Nephron (organoid): ENCODE data around the gene PPDPF.

ENCODE experiments used
- H3K27ac Mint-ChIP-seq, 3 experiments: 2 replicates each; pipeline ENCODE4 v1.8.0; 2020; ENCODE audit warnings: mixed read lengths in 3 of 3, mild to moderate bottlenecking in 2 of 3, moderate library complexity in 1 of 3
- H3K27me3 Mint-ChIP-seq: 2 replicates; pipeline ENCODE4 v1.8.0; 2021; ENCODE audit warnings: low read depth, mild to moderate bottlenecking, moderate library complexity, mixed read lengths
- H3K36me3 Mint-ChIP-seq: 2 replicates; pipeline ENCODE4 v1.8.0; 2020; ENCODE audit warnings: low read depth, mixed read lengths
- H3K4me1 Mint-ChIP-seq: 2 replicates; pipeline ENCODE4 v1.8.0; 2020; ENCODE audit warnings: mixed read lengths
- H3K4me3 Mint-ChIP-seq, 3 experiments: 2 replicates each; pipeline ENCODE4 v1.8.0; 2020; ENCODE audit warnings: mild to moderate bottlenecking in 3 of 3, mixed read lengths in 3 of 3, moderate library complexity in 2 of 3
- H3K9me3 Mint-ChIP-seq: 2 replicates; pipeline ENCODE4 v1.8.0; 2020; ENCODE audit warnings: mixed read lengths
- TF ChIP-seq, protein P1 (sequence below), 3 experiments: fragments of 200-600 bp; sonication (generic); IDR thresholded peaks; one replicate each; pipeline ENCODE4 v1.5.0; 2021; ENCODE audit warnings: antibody characterized with exemption in 3 of 3; ENCODE audit not compliant: unreplicated experiment in 3 of 3

Gene PPDPF

GRCh38 chr20:63491078-63491477, 29.5 kb upstream of the PPDPF start:
- H3K9me3 Mint-ChIP-seq: peaks cover 2% of the 10 kb centered on the region
- H3K27ac Mint-ChIP-seq: no peak overlapping the region

GRCh38 chr20:63491635-63492230, 28.8 kb upstream of the PPDPF start:
- Mint-ChIP-seq H3K4me3 (peak overlapping the region in 1 of 3 experiments; percentile 27), H3K27ac (no peak overlapping the region), H3K4me1 (no peaks in the 10 kb centered on the region), H3K36me3 (peaks cover 3% of the 10 kb centered on the region), H3K9me3 (no peaks in the 10 kb centered on the region), H3K27me3 (peaks cover 60% of the 10 kb centered on the region)
- TF ChIP-seq, protein P1, sequence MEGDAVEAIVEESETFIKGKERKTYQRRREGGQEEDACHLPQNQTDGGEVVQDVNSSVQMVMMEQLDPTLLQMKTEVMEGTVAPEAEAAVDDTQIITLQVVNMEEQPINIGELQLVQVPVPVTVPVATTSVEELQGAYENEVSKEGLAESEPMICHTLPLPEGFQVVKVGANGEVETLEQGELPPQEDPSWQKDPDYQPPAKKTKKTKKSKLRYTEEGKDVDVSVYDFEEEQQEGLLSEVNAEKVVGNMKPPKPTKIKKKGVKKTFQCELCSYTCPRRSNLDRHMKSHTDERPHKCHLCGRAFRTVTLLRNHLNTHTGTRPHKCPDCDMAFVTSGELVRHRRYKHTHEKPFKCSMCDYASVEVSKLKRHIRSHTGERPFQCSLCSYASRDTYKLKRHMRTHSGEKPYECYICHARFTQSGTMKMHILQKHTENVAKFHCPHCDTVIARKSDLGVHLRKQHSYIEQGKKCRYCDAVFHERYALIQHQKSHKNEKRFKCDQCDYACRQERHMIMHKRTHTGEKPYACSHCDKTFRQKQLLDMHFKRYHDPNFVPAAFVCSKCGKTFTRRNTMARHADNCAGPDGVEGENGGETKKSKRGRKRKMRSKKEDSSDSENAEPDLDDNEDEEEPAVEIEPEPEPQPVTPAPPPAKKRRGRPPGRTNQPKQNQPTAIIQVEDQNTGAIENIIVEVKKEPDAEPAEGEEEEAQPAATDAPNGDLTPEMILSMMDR (IDR thresholded peaks at IDR 0.05; ENCODE audit: unreplicated experiment in 3 of 3): no peak

More at GRCh38 chr20:63491078-63491477, 29.5 kb upstream of the PPDPF start:
- peaks cover 57% of the 10 kb centered on the region for H3K27me3 Mint-ChIP-seq
- TF ChIP-seq, protein P1 (IDR thresholded peaks at IDR 0.05; ENCODE audit: unreplicated experiment in 3 of 3): no peak
- no peak overlapping the region for H3K4me3 Mint-ChIP-seq
- no peaks in the 10 kb centered on the region for H3K4me1 Mint-ChIP-seq
- H3K36me3 Mint-ChIP-seq: peaks cover 3% of the 10 kb centered on the region

GRCh38 chr20:63492518-63492917, 28.0 kb upstream of the PPDPF start:
- Mint-ChIP-seq H3K36me3 (peaks cover 3% of the 10 kb centered on the region), H3K4me3 (no peak overlapping the region), H3K27ac (no peak overlapping the region)

GRCh38 chr20:63492982-63493381, 27.6 kb upstream of the PPDPF start:
- TF ChIP-seq, protein P1 (IDR thresholded peaks at IDR 0.05; ENCODE audit: unreplicated experiment in 3 of 3): no peak
- no peak overlapping the region for H3K4me3 Mint-ChIP-seq
- H3K4me1 Mint-ChIP-seq: no peaks in the 10 kb centered on the region
- H3K27ac Mint-ChIP-seq: no peak overlapping the region
- H3K36me3 Mint-ChIP-seq: peaks cover 3% of the 10 kb centered on the region
- H3K27me3 Mint-ChIP-seq: peaks cover 67% of the 10 kb centered on the region
- H3K9me3 Mint-ChIP-seq: no peaks in the 10 kb centered on the region

More at GRCh38 chr20:63492518-63492917, 28.0 kb upstream of the PPDPF start:
- TF ChIP-seq, protein P1 (IDR thresholded peaks at IDR 0.05; ENCODE audit: unreplicated experiment in 3 of 3): no peak
- peaks cover 63% of the 10 kb centered on the region for H3K27me3 Mint-ChIP-seq
- H3K4me1 Mint-ChIP-seq: no peaks in the 10 kb centered on the region
- no peaks in the 10 kb centered on the region for H3K9me3 Mint-ChIP-seq

DNA sequence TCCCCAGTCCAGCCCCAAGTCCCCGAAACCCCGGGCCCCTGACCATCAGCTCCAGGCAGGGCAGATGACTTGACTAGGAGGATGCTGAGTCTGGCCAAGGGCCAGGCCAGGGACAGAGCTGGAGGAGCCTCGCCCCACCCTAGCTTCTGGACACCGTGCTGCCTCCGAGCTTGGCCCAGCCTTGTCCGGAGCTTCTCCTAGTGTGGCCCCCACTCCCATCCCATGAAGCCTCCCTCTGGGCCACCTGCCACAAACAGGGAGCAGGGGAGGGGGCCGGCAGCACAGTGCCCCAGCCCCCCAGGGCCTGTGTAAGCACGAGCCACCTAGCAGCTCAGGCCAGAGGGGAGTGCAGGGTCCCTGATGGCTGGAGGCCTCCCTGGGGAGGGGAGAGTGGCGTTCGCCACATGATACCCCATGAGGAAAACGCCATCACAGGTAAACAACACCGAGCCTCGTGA, 27.0 kb upstream of the PPDPF start:
- peaks cover 3% of the 10 kb centered on the region for H3K36me3 Mint-ChIP-seq
- H3K27ac Mint-ChIP-seq: no peak overlapping the region
- H3K4me1 Mint-ChIP-seq: no peaks in the 10 kb centered on the region
- TF ChIP-seq, protein P1 (IDR thresholded peaks at IDR 0.05; ENCODE audit: unreplicated experiment in 3 of 3): no peak
- no peak overlapping the region for H3K4me3 Mint-ChIP-seq
- peaks cover 71% of the 10 kb centered on the region for H3K27me3 Mint-ChIP-seq
- H3K9me3 Mint-ChIP-seq: no peaks in the 10 kb centered on the region

GRCh38 chr20:63494084-63494419, 26.5 kb upstream of the PPDPF start:
- Mint-ChIP-seq H3K27me3 (peaks cover 67% of the 10 kb centered on the region), H3K4me1 (no peaks in the 10 kb centered on the region), H3K27ac (no peak overlapping the region), H3K4me3 (no peak overlapping the region), H3K9me3 (no peaks in the 10 kb centered on the region), H3K36me3 (peaks cover 3% of the 10 kb centered on the region)
- TF ChIP-seq, protein P1 (IDR thresholded peaks at IDR 0.05; ENCODE audit: unreplicated experiment in 3 of 3): no peak
